GM23338 (cell line): ENCODE measurements around the gene TMEM255B. TPM values are rescaled to one million over a fixed set of nuclear protein-coding genes. Genes with fewer than 3 reads are reported as not detected.

Source experiments
- ATAC-seq: fragments of 200-7000 bp; cut with Tn5 transposase; 3 replicates; pipeline ENCODE4 v1.9.1; 2020
- DNase-seq: peaks from one replicate; pipeline ENCODE4 v3.0.0-alpha.2; 2015; ENCODE audit warnings: low spot score
- H2AFZ ChIP-seq: fragments of 200-600 bp; sonication (generic); 2 replicates; pipeline ENCODE4 v1.8.0; 2016; ENCODE audit warnings: antibody characterized with exemption, mild to moderate bottlenecking, moderate library complexity
- H3F3A ChIP-seq: fragments of 200-600 bp; sonication (generic); replicated peaks from 2 replicates; pipeline ENCODE4 v1.8.0; 2017; ENCODE audit warnings: antibody characterized with exemption, mixed run types, low read depth
- H3K27ac ChIP-seq: fragments of 200-600 bp; sonication (generic); 2 replicates; pipeline ENCODE4 v1.6.1; 2016; ENCODE audit warnings: low read depth
- H3K27me3 ChIP-seq: fragments of 200-600 bp; sonication (generic); 2 replicates; pipeline ENCODE4 v1.8.0; 2016; ENCODE audit warnings: mild to moderate bottlenecking, mixed run types, moderate library complexity; ENCODE audit not compliant: insufficient read depth
- H3K36me3 ChIP-seq: fragments of 200-600 bp; sonication (generic); 2 replicates; pipeline ENCODE4 v1.8.0; 2016; ENCODE audit warnings: mild to moderate bottlenecking; ENCODE audit not compliant: insufficient read depth
- H3K4me1 ChIP-seq: fragments of 200-600 bp; sonication (generic); 2 replicates; pipeline ENCODE4 v1.8.0; 2016; ENCODE audit warnings: mild to moderate bottlenecking, moderate library complexity; ENCODE audit not compliant: insufficient read depth
- H3K4me2 ChIP-seq: fragments of 200-600 bp; sonication (generic); 2 replicates; pipeline ENCODE4 v1.7.1; 2017; ENCODE audit warnings: mixed run types
- H3K4me3 ChIP-seq: fragments of 200-600 bp; sonication (generic); 2 replicates; pipeline ENCODE4 v1.6.1; 2016; ENCODE audit warnings: mixed run types
- H3K79me2 ChIP-seq: fragments of 200-600 bp; sonication (generic); replicated peaks from 2 replicates; pipeline ENCODE4 v1.8.0; 2017; ENCODE audit warnings: mild to moderate bottlenecking; ENCODE audit not compliant: insufficient read depth
- H3K9me2 ChIP-seq: fragments of 200-600 bp; sonication (generic); 2 replicates; pipeline ENCODE4 v1.8.0; 2017; ENCODE audit not compliant: insufficient read depth
- H4K20me1 ChIP-seq: fragments of 200-600 bp; sonication (generic); replicated peaks from 2 replicates; pipeline ENCODE4 v1.8.0; 2017; ENCODE audit warnings: mild to moderate bottlenecking; ENCODE audit not compliant: insufficient read depth
- H3K27ac Mint-ChIP-seq: 2 replicates; pipeline ENCODE4 v1.8.0; 2020; ENCODE audit warnings: inconsistent platforms, mild to moderate bottlenecking, moderate library complexity, mixed read lengths
- H3K27me3 Mint-ChIP-seq: 3 replicates; pipeline ENCODE4 v1.8.0; 2022; ENCODE audit warnings: low read depth, mild to moderate bottlenecking, moderate library complexity, mixed read lengths, inconsistent platforms; ENCODE audit not compliant: insufficient read depth, poor library complexity
- H3K36me3 Mint-ChIP-seq: 3 replicates; pipeline ENCODE4 v1.8.0; 2021; ENCODE audit warnings: low read depth, mild to moderate bottlenecking, inconsistent platforms, moderate library complexity, mixed read lengths
- H3K4me1 Mint-ChIP-seq: 3 replicates; pipeline ENCODE4 v1.8.0; 2020; ENCODE audit warnings: mild to moderate bottlenecking, inconsistent platforms, mixed read lengths
- H3K4me3 Mint-ChIP-seq: 3 replicates; pipeline ENCODE4 v1.8.0; 2021; ENCODE audit warnings: moderate library complexity, mild to moderate bottlenecking, inconsistent platforms, mixed read lengths
- H3K9me3 Mint-ChIP-seq: 3 replicates; pipeline ENCODE4 v1.8.0; 2020; ENCODE audit warnings: moderate library complexity, mild to moderate bottlenecking, inconsistent platforms, mixed read lengths
- CTCF ChIP-seq, 2 experiments: fragments of 200-600 bp in 1 of 2; sonication (generic) in 1 of 2; conservative IDR thresholded peaks; 2 replicates each; pipeline versions ENCODE4 v1.5.1 to v1.6.1; 2016 to 2017; ENCODE audit warnings: antibody characterized with exemption in 2 of 2, low read depth in 2 of 2, mild to moderate bottlenecking in 2 of 2, moderate library complexity in 1 of 2
- EZH2 ChIP-seq: fragments of 200-600 bp; sonication (generic); IDR thresholded peaks from one replicate; pipeline ENCODE4 v1.8.0; 2017; ENCODE audit warnings: antibody characterized with exemption, mild to moderate bottlenecking, low read depth; ENCODE audit not compliant: unreplicated experiment
- NANOG ChIP-seq: IDR thresholded peaks from 2 replicates; pipeline ENCODE4 v1.6.1; 2016; ENCODE audit warnings: antibody characterized with exemption, borderline replicate concordance
- ZNF114 ChIP-seq: fragments of 250-450 bp; sonication (Bioruptor Pico); IDR thresholded peaks from 2 replicates; pipeline ENCODE4 v1.5.0; 2020; ENCODE audit warnings: mild to moderate bottlenecking, moderate library complexity
- ZNF331 ChIP-seq: fragments of 250-450 bp; sonication (Bioruptor Pico); IDR thresholded peaks from 2 replicates; pipeline ENCODE4 v1.5.0; 2020; ENCODE audit warnings: low read depth, mild to moderate bottlenecking, moderate library complexity
- polyA plus RNA-seq: library from polyadenylated mRNA; unstranded; fragments of >200 nt; fragmentation: Nextera tagmentation; extraction: Ambion mirVana; gene quantifications from 2 replicates; pipeline ENCODE4 v1.2.1, GENCODE V29; 2016
- total RNA-seq: library from RNA; depleted of rRNA; stranded (reverse); fragments of >200 nt; shearing (Covaris generic); gene quantifications from 2 replicates; pipeline ENCODE4 v1.2.3, GENCODE V29; 2014
- TF ChIP-seq, protein P1 (sequence below): IDR thresholded peaks from one replicate; pipeline ENCODE4 v1.6.1; 2018; ENCODE audit warnings: antibody characterized with exemption; ENCODE audit not compliant: unreplicated experiment

The TMEM255B gene
- total and polyA plus RNA-seq, 2 experiments from 2014 or later, result 0.69 to 4.4 TPM

- no peak for TF ChIP-seq CTCF (conservative IDR thresholded peaks at IDR 0.05; ENCODE audit: low read depth in 2 of 2)
These were observed 32.7 kb downstream of the TMEM255B start (continued) for GRCh38 chr13:113791761-113792160.

DNA sequence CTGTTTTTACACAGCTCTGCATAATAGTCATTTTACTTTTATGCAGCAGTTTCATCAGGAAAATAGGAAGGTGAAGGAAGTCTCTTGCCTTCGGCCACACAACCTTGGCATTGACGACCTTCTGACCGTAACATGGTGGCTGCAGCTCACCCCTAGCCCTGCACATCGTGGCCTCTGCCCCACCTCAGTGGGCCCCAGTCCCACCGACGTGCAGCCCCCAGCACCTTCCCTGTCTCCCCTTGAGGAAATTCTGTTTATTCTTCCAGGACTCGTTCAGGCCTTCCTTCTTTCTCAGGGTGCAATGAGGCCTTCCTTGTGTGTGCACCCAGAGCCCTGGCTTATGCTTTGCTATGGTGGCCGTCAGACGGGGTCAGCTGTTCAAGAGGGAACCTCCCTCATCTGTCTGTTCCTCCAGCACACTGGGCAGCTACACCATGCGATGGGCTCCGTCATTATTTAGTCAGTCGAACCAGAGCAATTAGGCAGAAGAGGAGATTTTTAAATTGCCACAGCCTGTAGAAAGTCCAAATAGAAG lies 33.3 kb downstream of the TMEM255B start:
- Histone ChIP-seq H3K27me3 (no peaks in the 10 kb centered on the region), H3K4me2 (no peak overlapping the region), H4K20me1 (no peaks in the 10 kb centered on the region), H3K79me2 (no peaks in the 10 kb centered on the region), H3F3A (no peaks in the 10 kb centered on the region), H3K9me2 (no peaks in the 10 kb centered on the region), H2AFZ (no peak overlapping the region), H3K36me3 (no peaks in the 10 kb centered on the region), H3K4me1 (no peaks in the 10 kb centered on the region), H3K27ac (no peak overlapping the region), H3K4me3 (no peak overlapping the region)
- Mint-ChIP-seq H3K4me1 (no peaks in the 10 kb centered on the region), H3K4me3 (no peak overlapping the region), H3K9me3 (no peaks in the 10 kb centered on the region), H3K27me3 (peaks cover 4% of the 10 kb centered on the region), H3K27ac (peak overlapping the region; percentile 74; the same call in 1 of the 2 replicates), H3K36me3 (no peaks in the 10 kb centered on the region)
- ATAC-seq (no peak), DNase-seq (no peak)
- TF ChIP-seq ZNF331 (CRISPR knock-in tag), result no peak
- TF ChIP-seq EZH2, result no peak
- no peak for TF ChIP-seq ZNF114
- TF ChIP-seq, protein P1, sequence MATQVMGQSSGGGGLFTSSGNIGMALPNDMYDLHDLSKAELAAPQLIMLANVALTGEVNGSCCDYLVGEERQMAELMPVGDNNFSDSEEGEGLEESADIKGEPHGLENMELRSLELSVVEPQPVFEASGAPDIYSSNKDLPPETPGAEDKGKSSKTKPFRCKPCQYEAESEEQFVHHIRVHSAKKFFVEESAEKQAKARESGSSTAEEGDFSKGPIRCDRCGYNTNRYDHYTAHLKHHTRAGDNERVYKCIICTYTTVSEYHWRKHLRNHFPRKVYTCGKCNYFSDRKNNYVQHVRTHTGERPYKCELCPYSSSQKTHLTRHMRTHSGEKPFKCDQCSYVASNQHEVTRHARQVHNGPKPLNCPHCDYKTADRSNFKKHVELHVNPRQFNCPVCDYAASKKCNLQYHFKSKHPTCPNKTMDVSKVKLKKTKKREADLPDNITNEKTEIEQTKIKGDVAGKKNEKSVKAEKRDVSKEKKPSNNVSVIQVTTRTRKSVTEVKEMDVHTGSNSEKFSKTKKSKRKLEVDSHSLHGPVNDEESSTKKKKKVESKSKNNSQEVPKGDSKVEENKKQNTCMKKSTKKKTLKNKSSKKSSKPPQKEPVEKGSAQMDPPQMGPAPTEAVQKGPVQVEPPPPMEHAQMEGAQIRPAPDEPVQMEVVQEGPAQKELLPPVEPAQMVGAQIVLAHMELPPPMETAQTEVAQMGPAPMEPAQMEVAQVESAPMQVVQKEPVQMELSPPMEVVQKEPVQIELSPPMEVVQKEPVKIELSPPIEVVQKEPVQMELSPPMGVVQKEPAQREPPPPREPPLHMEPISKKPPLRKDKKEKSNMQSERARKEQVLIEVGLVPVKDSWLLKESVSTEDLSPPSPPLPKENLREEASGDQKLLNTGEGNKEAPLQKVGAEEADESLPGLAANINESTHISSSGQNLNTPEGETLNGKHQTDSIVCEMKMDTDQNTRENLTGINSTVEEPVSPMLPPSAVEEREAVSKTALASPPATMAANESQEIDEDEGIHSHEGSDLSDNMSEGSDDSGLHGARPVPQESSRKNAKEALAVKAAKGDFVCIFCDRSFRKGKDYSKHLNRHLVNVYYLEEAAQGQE, result no peak
- no peak for TF ChIP-seq NANOG
- no peak for TF ChIP-seq CTCF (conservative IDR thresholded peaks at IDR 0.05; ENCODE audit: low read depth in 2 of 2)
